Naive thymus-derived CD8-positive, alpha-beta T cell (primary cell): ENCODE results near the gene PPP1R3D. TPM values are rescaled to one million over a fixed set of nuclear protein-coding genes. Genes with fewer than 3 reads are reported as not detected.
"Not testable (repeated sequence)": the region's sequence is repeated elsewhere in the genome, so short reads cannot be mapped to it uniquely, and the experiment has no call there.

Experiments
- ATAC-seq, 2 donors: fragments of 150-1000 bp; cut with Tn5 transposase in 1 of 2; sonication (Bioruptor Pico), chemical (Tn5 transposase) in 1 of 2; 1 replicate in 1 of 2; 2 replicates in 1 of 2; pipeline ENCODE4 v1.10.0; 2021; ENCODE audit warnings: mild to moderate bottlenecking in 2 of 2, moderate library complexity in 2 of 2
- POLR2A ChIA-PET: fragments of 350-600 bp; sonication (Branson Sonifier 250); formaldehyde crosslinking; loops from one replicate; lab custom pipeline; 2021; ENCODE audit warnings: antibody characterized with exemption; lab: Charles Lee
- DNase-seq, 10 donors: peaks; one replicate each; pipeline versions ENCODE4 v3.0.0 to v3.0.0-alpha.2; 2020 to 2022
- H3K27ac Mint-ChIP-seq, 10 donors: one replicate each; pipeline ENCODE4 v1.8.0; 2020 to 2022; ENCODE audit warnings: mild to moderate bottlenecking in 10 of 10, mixed read lengths in 10 of 10, moderate library complexity in 4 of 10, inconsistent platforms in 1 of 10
- H3K27me3 Mint-ChIP-seq, 5 donors: one replicate each; pipeline ENCODE4 v1.8.0; 2021 to 2022; ENCODE audit warnings: mixed read lengths in 5 of 5
- H3K36me3 Mint-ChIP-seq, 3 donors: one replicate each; pipeline ENCODE4 v1.8.0; 2020 to 2022; ENCODE audit warnings: mixed read lengths in 3 of 3, mild to moderate bottlenecking in 2 of 3, inconsistent platforms in 1 of 3
- H3K4me1 Mint-ChIP-seq, 4 donors: one replicate each; pipeline ENCODE4 v1.8.0; 2021 to 2022; ENCODE audit warnings: mixed read lengths in 4 of 4
- H3K4me3 Mint-ChIP-seq, 10 donors: one replicate each; pipeline ENCODE4 v1.8.0; 2020 to 2022; ENCODE audit warnings: mild to moderate bottlenecking in 10 of 10, mixed read lengths in 10 of 10, moderate library complexity in 6 of 10, inconsistent platforms in 1 of 10
- H3K9me3 Mint-ChIP-seq, 9 donors: one replicate each; pipeline ENCODE4 v1.8.0; 2020 to 2022; ENCODE audit warnings: mixed read lengths in 9 of 9, mild to moderate bottlenecking in 3 of 9, inconsistent platforms in 1 of 9, moderate library complexity in 1 of 9
- polyA plus RNA-seq, 3 donors: library from polyadenylated mRNA; unstranded; fragments of 300-500 nt; fragmentation: Illumina TruSeq; gene quantifications; one replicate each; pipeline ENCODE4 v1.2.3, GENCODE V29; 2021
- total RNA-seq, 8 experiments: library from RNA in 2 of 8; stranded (reverse) in 2 of 8; gene quantifications; one replicate each; pipeline ENCODE4 v1.2.3 and lab custom pipeline; 2021 to 2026

Gene PPP1R3D
- total and polyA plus RNA-seq, 5 experiments from 2014 or later = 1.3 to 8.1 (median 2.7) TPM

DNA sequence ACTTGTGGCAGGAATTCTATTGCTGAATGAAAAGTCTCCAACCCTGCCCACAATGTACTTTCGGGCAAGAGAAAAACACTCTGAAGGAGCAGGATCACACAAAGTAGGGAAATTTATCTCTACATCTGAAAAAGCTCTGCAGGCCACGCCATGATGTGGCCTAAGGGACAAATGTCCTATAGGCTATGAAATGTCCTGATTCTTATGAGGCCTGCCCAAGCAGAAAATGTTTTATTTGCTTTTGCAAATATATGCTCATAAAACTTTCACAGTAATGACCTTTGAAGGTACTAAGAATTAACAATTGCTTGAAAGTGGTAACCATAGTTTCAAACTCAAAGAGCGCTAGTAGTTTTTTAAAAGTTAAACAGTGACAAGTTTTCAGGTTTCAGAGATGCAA is 37.6 kb downstream of the PPP1R3D start:
- Mint-ChIP-seq H3K4me3 (no peak overlapping the region), H3K4me1 (no peaks in the 10 kb centered on the region), H3K9me3 (peaks cover 0 to 1% (median 0%) of the 10 kb centered on the region in 9 donors), H3K36me3 (peaks cover 7 to 32% (median 21%) of the 10 kb centered on the region in 3 donors), H3K27ac (no peak overlapping the region), H3K27me3 (peaks cover 0 to 10% (median 2%) of the 10 kb centered on the region in 5 donors)
- DNase-seq (no peak), ATAC-seq (no peak)
- POLR2A ChIA-PET = no interaction called here

- Mint-ChIP-seq H3K4me1 (peaks cover 0 to 2% (median 0%) of the 10 kb centered on the region in 4 donors), H3K27ac (no peak overlapping the region), H3K36me3 (peaks cover 5 to 33% (median 19%) of the 10 kb centered on the region in 3 donors), H3K4me3 (no peak overlapping the region), H3K9me3 (peaks cover 0 to 2% (median 0%) of the 10 kb centered on the region in 9 donors), H3K27me3 (peaks cover 0 to 6% (median 3%) of the 10 kb centered on the region in 5 donors)
- no peak for ATAC-seq
- no peak for DNase-seq
- POLR2A ChIA-PET = no interaction called here
Observed at GRCh38 chr20:59895908-59896307, 44.2 kb downstream of the PPP1R3D start.

- POLR2A ChIA-PET = no interaction called here
- ATAC-seq = no peak
- Mint-ChIP-seq H3K4me3 (no peak overlapping the region), H3K36me3 (peaks cover 0 to 27% (median 7%) of the 10 kb centered on the region in 3 donors), H3K4me1 (peaks cover 0 to 2% (median 0%) of the 10 kb centered on the region in 4 donors), H3K27me3 (peaks cover 0 to 2% (median 0%) of the 10 kb centered on the region in 5 donors), H3K9me3 (peaks cover 0 to 3% (median 0%) of the 10 kb centered on the region in 9 donors), H3K27ac (peak overlapping the region in 2 of 10 donors; percentile 17 to 27)
- no peak for DNase-seq
Observed at GRCh38 chr20:59891581-59891980, 48.5 kb downstream of the PPP1R3D start.

GRCh38 chr20:59890035-59890434 is 50.1 kb downstream of the PPP1R3D start:
- DNase-seq, H3K4me1 Mint-ChIP-seq, ATAC-seq, POLR2A ChIA-PET, H3K27ac Mint-ChIP-seq, H3K4me3 Mint-ChIP-seq, H3K27me3 Mint-ChIP-seq, H3K9me3 Mint-ChIP-seq: not testable (repeated sequence)
- peaks cover 0 to 28% (median 7%) of the 10 kb centered on the region in 3 donors for H3K36me3 Mint-ChIP-seq

DNA sequence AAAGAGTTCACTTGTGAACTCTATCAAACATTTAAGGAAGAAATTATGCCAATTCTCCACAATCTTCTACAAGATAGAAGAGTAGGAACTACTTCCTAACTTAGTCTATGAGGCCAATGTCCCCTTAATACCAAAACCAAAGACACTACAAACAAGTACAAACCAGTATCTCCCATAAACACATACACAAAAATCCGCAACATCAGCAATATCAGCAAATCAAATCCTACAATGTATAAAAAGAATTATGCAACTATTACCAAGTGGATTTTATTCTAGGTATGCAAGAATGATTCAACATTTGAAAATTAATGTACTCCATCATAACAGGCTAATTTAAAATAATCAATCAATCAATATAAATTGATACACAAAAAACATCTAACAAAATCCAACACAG is 52.1 kb downstream of the PPP1R3D start:
- ATAC-seq (no peak), DNase-seq (no peak)
- no peaks in the 10 kb centered on the region for H3K27me3 Mint-ChIP-seq
- POLR2A ChIA-PET = no interaction called here
- H3K9me3 Mint-ChIP-seq = peaks cover 0 to 3% (median 0%) of the 10 kb centered on the region in 9 donors
- no peak overlapping the region for H3K27ac Mint-ChIP-seq
- H3K36me3 Mint-ChIP-seq = peaks cover 0 to 34% (median 12%) of the 10 kb centered on the region in 3 donors
- peaks cover 0 to 2% (median 0%) of the 10 kb centered on the region in 4 donors for H3K4me1 Mint-ChIP-seq
- no peak overlapping the region for H3K4me3 Mint-ChIP-seq

Other genes starting within 250 kb of the PPP1R3D start
- gene SYCP2, start 6.7 kb downstream of the PPP1R3D start, total RNA-seq = 1 to 10 TPM; 6.1 to 8.3 TPM
- 1 to 10 TPM; 1.2 to 1.9 (median 1.6) TPM for gene SYCP2, start 6.7 kb downstream of the PPP1R3D start, polyA plus RNA-seq
- gene FAM217B, start 84 bp upstream of the PPP1R3D start, total RNA-seq = 10 to 100 TPM; 32.6 to 47.3 TPM
- 10 to 100 TPM; 24.2 to 27.4 (median 26.0) TPM for gene FAM217B, start 84 bp upstream of the PPP1R3D start, polyA plus RNA-seq
- 1 to 10 TPM; 4.3 to 4.5 TPM for gene CDH26, start 18.1 kb upstream of the PPP1R3D start, total RNA-seq
- under 1 TPM in 1 of 3 donors, not detected in 2; 0.07 TPM for gene CDH26, start 18.1 kb upstream of the PPP1R3D start, polyA plus RNA-seq